ENCODE results near the gene TTC24. TPM values are rescaled to one million over a fixed set of nuclear protein-coding genes. Genes with fewer than 3 reads are reported as not detected.
"Not testable (repeated sequence)": the region's sequence is repeated elsewhere in the genome, so short reads cannot be mapped to it uniquely, and the experiment has no call there.

TTC24 gene
- polyA plus RNA-seq, 3 donors, result 0.14 to 0.31 TPM; not detected in 1

- peaks cover 0 to 5% of the 10 kb centered on the region in 2 donors for H3K27me3 ChIP-seq (ENCODE audit: control insufficient read depth in 2 of 2, insufficient read depth in 2 of 2, low read length in 2 of 2)
- no peaks in the 10 kb centered on the region for H4K20me1 ChIP-seq (ENCODE audit: insufficient read depth, low read length)
- H3K4me1 ChIP-seq (ENCODE audit: control insufficient read depth in 1 of 2, insufficient read depth in 2 of 2, low read length in 2 of 2), result peaks cover 0 to 3% of the 10 kb centered on the region in 2 donors
- H3K36me3 ChIP-seq (replicated peaks in 1 of 2; ENCODE audit: control insufficient read depth in 1 of 2, insufficient read depth in 2 of 2, low read length in 2 of 2), result no peaks in the 10 kb centered on the region
- H3K36me3 Mint-ChIP-seq, result no peaks in the 10 kb centered on the region
- peak; percentile 80 for TF ChIP-seq CTCF (IDR thresholded peaks at IDR 0.05)
- no peaks in the 10 kb centered on the region for H3K9me3 Mint-ChIP-seq
- peaks cover 10% of the 10 kb centered on the region for H3K4me1 Mint-ChIP-seq
- H3K79me2 ChIP-seq (ENCODE audit: insufficient read depth, low read length), result no peaks in the 10 kb centered on the region
- no peak overlapping the region for H3K27ac Mint-ChIP-seq
- 0% methylated on average over 1 of the region's 7 CpGs for WGBS (ENCODE audit: insufficient coverage)
- H3K27ac ChIP-seq (ENCODE audit: low read depth in 1 of 2, low read length in 2 of 2), result no peak overlapping the region
- peaks cover 16 to 24% (median 22%) of the 10 kb centered on the region in 3 donors for H3K27me3 Mint-ChIP-seq (ENCODE audit: low read depth in 3 of 3)
- DNase-seq, result peak; percentile 62 to 74 (median 64)
- no peak overlapping the region for H3K4me3 ChIP-seq (replicated peaks in 1 of 3; ENCODE audit: low read depth in 2 of 3, low read length in 3 of 3)
- no peak overlapping the region for H3K9ac ChIP-seq (ENCODE audit: insufficient read depth, low read length, poor library complexity, severe bottlenecking)
- H2AFZ ChIP-seq (ENCODE audit: insufficient read depth, low read depth, low read length, poor library complexity, severe bottlenecking), result no peak overlapping the region
- no peak overlapping the region for H3K4me2 ChIP-seq (replicated peaks; ENCODE audit: extremely low read depth, low read length, poor library complexity, severe bottlenecking)
- H3K9me3 ChIP-seq (replicated peaks in 1 of 2; ENCODE audit: control insufficient read depth in 1 of 2, insufficient read depth in 1 of 2, low read length in 2 of 2), result no peaks in the 10 kb centered on the region
- H3K4me3 Mint-ChIP-seq, result no peak overlapping the region
- intact Hi-C loops (cut with micrococcal nuclease), result loop anchor here (2.0 to 10.0 kb wide), 6 partner anchors 21 to 223 kb away; no protein-coding TSS in a partner anchor
These were observed 28.6 kb downstream of the TTC24 start for GRCh38 chr1:156608036-156608674.

- Mint-ChIP-seq H3K4me3 (no peak overlapping the region), H3K27ac (no peak overlapping the region), H3K9me3 (no peaks in the 10 kb centered on the region), H3K27me3 (ENCODE audit: low read depth in 3 of 3) (peaks cover 16 to 29% (median 22%) of the 10 kb centered on the region in 3 donors), H3K4me1 (peaks cover 10% of the 10 kb centered on the region), H3K36me3 (no peaks in the 10 kb centered on the region)
- DNase-seq, result peak in 2 of 3 donors; percentile 26
- intact Hi-C loops (cut with micrococcal nuclease), result loop anchor here (2.0 to 10.0 kb wide), 6 partner anchors 22 to 224 kb away; no protein-coding TSS in a partner anchor
- WGBS (ENCODE audit: insufficient coverage), result 44% methylated on average over 5 of the region's 6 CpGs
- H3K79me2 ChIP-seq (ENCODE audit: insufficient read depth, low read length), result no peaks in the 10 kb centered on the region
- TF ChIP-seq CTCF (IDR thresholded peaks at IDR 0.05), result peak; percentile 74
- no peak overlapping the region for H3K9ac ChIP-seq (ENCODE audit: insufficient read depth, low read length, poor library complexity, severe bottlenecking)
- H3K4me3 ChIP-seq (replicated peaks in 1 of 3; ENCODE audit: low read depth in 2 of 3, low read length in 3 of 3), result no peak overlapping the region
- H2AFZ ChIP-seq (ENCODE audit: insufficient read depth, low read depth, low read length, poor library complexity, severe bottlenecking), result no peak overlapping the region
- H3K4me1 ChIP-seq (ENCODE audit: control insufficient read depth in 1 of 2, insufficient read depth in 2 of 2, low read length in 2 of 2), result peaks cover 0 to 3% of the 10 kb centered on the region in 2 donors
- no peak overlapping the region for H3K27ac ChIP-seq (ENCODE audit: low read depth in 1 of 2, low read length in 2 of 2)
- no peaks in the 10 kb centered on the region for H3K36me3 ChIP-seq (replicated peaks in 1 of 2; ENCODE audit: control insufficient read depth in 1 of 2, insufficient read depth in 2 of 2, low read length in 2 of 2)
- no peaks in the 10 kb centered on the region for H4K20me1 ChIP-seq (ENCODE audit: insufficient read depth, low read length)
- H3K9me3 ChIP-seq (replicated peaks in 1 of 2; ENCODE audit: control insufficient read depth in 1 of 2, insufficient read depth in 1 of 2, low read length in 2 of 2), result no peaks in the 10 kb centered on the region
- peaks cover 0 to 5% of the 10 kb centered on the region in 2 donors for H3K27me3 ChIP-seq (ENCODE audit: control insufficient read depth in 2 of 2, insufficient read depth in 2 of 2, low read length in 2 of 2)
- H3K4me2 ChIP-seq (replicated peaks; ENCODE audit: extremely low read depth, low read length, poor library complexity, severe bottlenecking), result no peak overlapping the region
These were observed 29.5 kb downstream of the TTC24 start for GRCh38 chr1:156608981-156609380.

GRCh38 chr1:156610072-156610471 lies 30.5 kb downstream of the TTC24 start:
- H3K36me3 Mint-ChIP-seq; H3K4me3 ChIP-seq (replicated peaks in 1 of 3; ENCODE audit: low read depth in 2 of 3, low read length in 3 of 3); H3K4me3 Mint-ChIP-seq; H3K4me1 Mint-ChIP-seq; H3K4me2 ChIP-seq (replicated peaks; ENCODE audit: extremely low read depth, low read length, poor library complexity, severe bottlenecking); intact Hi-C loops (cut with micrococcal nuclease); H4K20me1 ChIP-seq (ENCODE audit: insufficient read depth, low read length); H3K36me3 ChIP-seq (replicated peaks in 1 of 2; ENCODE audit: control insufficient read depth in 1 of 2, insufficient read depth in 2 of 2, low read length in 2 of 2); H2AFZ ChIP-seq (ENCODE audit: insufficient read depth, low read depth, low read length, poor library complexity, severe bottlenecking); H3K4me1 ChIP-seq (ENCODE audit: control insufficient read depth in 1 of 2, insufficient read depth in 2 of 2, low read length in 2 of 2); H3K27me3 ChIP-seq (ENCODE audit: control insufficient read depth in 2 of 2, insufficient read depth in 2 of 2, low read length in 2 of 2); H3K79me2 ChIP-seq (ENCODE audit: insufficient read depth, low read length); DNase-seq; H3K27ac ChIP-seq (ENCODE audit: low read depth in 1 of 2, low read length in 2 of 2); H3K9ac ChIP-seq (ENCODE audit: insufficient read depth, low read length, poor library complexity, severe bottlenecking); H3K9me3 Mint-ChIP-seq; H3K9me3 ChIP-seq (replicated peaks in 1 of 2; ENCODE audit: control insufficient read depth in 1 of 2, insufficient read depth in 1 of 2, low read length in 2 of 2): not testable (repeated sequence)
- WGBS (ENCODE audit: insufficient coverage), result 96% methylated on average over 9 of the region's 9 CpGs
- H3K27me3 Mint-ChIP-seq (ENCODE audit: low read depth in 3 of 3), result peaks cover 20 to 37% (median 29%) of the 10 kb centered on the region in 3 donors
- H3K27ac Mint-ChIP-seq, result peak overlapping the region in 1 of 7 donors; percentile 81
